Measurements from ENCODE around the gene GP5.

The GP5 gene

GRCh38 chr3:194396859-194397756, 2.0 kb downstream of the GP5 start:
- Histone ChIP-seq H3K9me3 (ENCODE audit: insufficient read depth, low read depth, low read length) (no peaks in the 10 kb centered on the region), H3K4me1 (ENCODE audit: insufficient read depth, low read length) (peaks cover 3% of the 10 kb centered on the region), H3K27ac (ENCODE audit: low read length) (no peak overlapping the region), H3K27me3 (ENCODE audit: insufficient read depth, low read length) (no peaks in the 10 kb centered on the region), H3K4me3 (ENCODE audit: low read length) (no peak overlapping the region), H3K9ac (ENCODE audit: low read depth, low read length) (no peak overlapping the region), H3K36me3 (ENCODE audit: insufficient read depth, low read depth, low read length) (no peaks in the 10 kb centered on the region)

- peaks cover 3% of the 10 kb centered on the region for H3K4me1 ChIP-seq (ENCODE audit: insufficient read depth, low read length)
- H3K36me3 ChIP-seq (ENCODE audit: insufficient read depth, low read depth, low read length): no peaks in the 10 kb centered on the region
- H3K9ac ChIP-seq (ENCODE audit: low read depth, low read length): no peak overlapping the region
- no peaks in the 10 kb centered on the region for H3K9me3 ChIP-seq (ENCODE audit: insufficient read depth, low read depth, low read length)
- no peaks in the 10 kb centered on the region for H3K27me3 ChIP-seq (ENCODE audit: insufficient read depth, low read length)
- H3K4me3 ChIP-seq (ENCODE audit: low read length): no peak overlapping the region
- no peak overlapping the region for H3K27ac ChIP-seq (ENCODE audit: low read length)
These were observed 2.6 kb downstream of the GP5 start for GRCh38 chr3:194396539-194396858.

- Histone ChIP-seq H3K36me3 (ENCODE audit: insufficient read depth, low read depth, low read length) (no peaks in the 10 kb centered on the region), H3K4me1 (ENCODE audit: insufficient read depth, low read length) (peaks cover 3% of the 10 kb centered on the region), H3K27ac (ENCODE audit: low read length) (no peak overlapping the region), H3K27me3 (ENCODE audit: insufficient read depth, low read length) (no peaks in the 10 kb centered on the region), H3K9ac (ENCODE audit: low read depth, low read length) (no peak overlapping the region), H3K9me3 (ENCODE audit: insufficient read depth, low read depth, low read length) (no peaks in the 10 kb centered on the region), H3K4me3 (ENCODE audit: low read length) (no peak overlapping the region)
These were observed 3.1 kb downstream of the GP5 start for GRCh38 chr3:194395778-194396538.

DNA sequence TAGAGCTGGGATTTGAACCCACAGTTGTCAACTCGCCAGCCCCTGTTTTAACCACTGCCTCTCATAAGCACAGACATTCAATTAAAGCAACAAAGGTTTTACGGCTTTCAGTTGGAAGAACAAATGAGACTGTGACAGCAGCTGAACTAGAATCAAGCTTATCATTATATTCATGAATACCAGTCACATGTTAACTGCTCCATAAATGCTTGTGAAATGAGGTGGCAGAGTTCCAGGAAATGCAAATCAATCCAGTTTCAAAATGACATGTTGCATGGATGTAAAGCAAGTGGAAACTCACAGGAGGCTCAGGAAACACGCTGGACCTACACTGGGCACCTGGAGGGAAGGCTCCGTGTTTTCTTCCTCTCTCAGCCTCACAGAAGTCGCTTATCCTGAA, 3.9 kb downstream of the GP5 start:
- Histone ChIP-seq H3K9me3 (ENCODE audit: insufficient read depth, low read depth, low read length) (no peaks in the 10 kb centered on the region; the same call in 1 of the 2 replicates), H3K27me3 (ENCODE audit: insufficient read depth, low read length) (no peaks in the 10 kb centered on the region), H3K9ac (ENCODE audit: low read depth, low read length) (no peak overlapping the region), H3K4me1 (ENCODE audit: insufficient read depth, low read length) (peaks cover 3% of the 10 kb centered on the region), H3K27ac (ENCODE audit: low read length) (no peak overlapping the region), H3K36me3 (ENCODE audit: insufficient read depth, low read depth, low read length) (no peaks in the 10 kb centered on the region), H3K4me3 (ENCODE audit: low read length) (no peak overlapping the region)

GRCh38 chr3:194392576-194392975, 6.5 kb downstream of the GP5 start:
- H3K4me1 ChIP-seq (ENCODE audit: insufficient read depth, low read length): peaks cover 3% of the 10 kb centered on the region
- H3K4me3 ChIP-seq (ENCODE audit: low read length): no peak overlapping the region
- H3K9me3 ChIP-seq (ENCODE audit: insufficient read depth, low read depth, low read length): no peaks in the 10 kb centered on the region; the same call in 1 of the 2 replicates
- no peak overlapping the region for H3K27ac ChIP-seq (ENCODE audit: low read length)
- no peak overlapping the region for H3K9ac ChIP-seq (ENCODE audit: low read depth, low read length)
- no peaks in the 10 kb centered on the region for H3K36me3 ChIP-seq (ENCODE audit: insufficient read depth, low read depth, low read length)
- no peaks in the 10 kb centered on the region for H3K27me3 ChIP-seq (ENCODE audit: insufficient read depth, low read length)

GRCh38 chr3:194390835-194391234, 8.2 kb downstream of the GP5 start:
- Histone ChIP-seq H3K36me3 (ENCODE audit: insufficient read depth, low read depth, low read length) (no peaks in the 10 kb centered on the region), H3K27ac (ENCODE audit: low read length) (no peak overlapping the region), H3K4me1 (ENCODE audit: insufficient read depth, low read length) (peaks cover under 1% of the 10 kb centered on the region), H3K9ac (ENCODE audit: low read depth, low read length) (no peak overlapping the region), H3K9me3 (ENCODE audit: insufficient read depth, low read depth, low read length) (no peaks in the 10 kb centered on the region; the same call in 1 of the 2 replicates), H3K27me3 (ENCODE audit: insufficient read depth, low read length) (no peaks in the 10 kb centered on the region), H3K4me3 (ENCODE audit: low read length) (no peak overlapping the region)

- H3K4me1 ChIP-seq (ENCODE audit: insufficient read depth, low read length): no peaks in the 10 kb centered on the region
- no peak overlapping the region for H3K27ac ChIP-seq (ENCODE audit: low read length)
- no peaks in the 10 kb centered on the region for H3K36me3 ChIP-seq (ENCODE audit: insufficient read depth, low read depth, low read length)
- H3K4me3 ChIP-seq (ENCODE audit: low read length): no peak overlapping the region
- no peaks in the 10 kb centered on the region for H3K27me3 ChIP-seq (ENCODE audit: insufficient read depth, low read length)
- no peaks in the 10 kb centered on the region; the same call in 1 of the 2 replicates for H3K9me3 ChIP-seq (ENCODE audit: insufficient read depth, low read depth, low read length)
- no peak overlapping the region for H3K9ac ChIP-seq (ENCODE audit: low read depth, low read length)
These were observed 9.8 kb downstream of the GP5 start for GRCh38 chr3:194389269-194389668.

DNA sequence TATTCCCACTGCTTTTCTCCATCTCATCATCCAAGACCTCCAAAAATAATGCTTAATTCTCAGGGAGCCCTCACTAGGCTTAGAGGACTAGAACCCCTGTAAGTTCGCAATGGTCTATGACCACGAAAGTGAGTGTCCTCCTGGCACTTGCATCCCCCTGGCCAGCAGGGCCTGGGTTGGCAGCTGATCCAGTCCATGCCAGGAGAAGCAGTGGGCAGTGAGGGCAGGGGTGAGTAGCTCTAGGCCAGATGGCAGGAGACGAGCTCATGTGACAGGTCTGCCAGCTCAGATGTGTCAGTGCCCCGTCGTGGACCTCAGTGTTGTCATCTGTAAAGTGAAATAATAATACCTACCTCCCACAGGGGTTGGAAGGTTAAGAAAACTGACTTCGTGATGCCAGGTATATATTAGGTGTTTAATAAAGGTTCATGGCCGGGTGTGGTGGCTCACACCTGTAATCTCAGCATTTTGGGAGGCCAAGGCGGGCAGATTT, 11.1 kb downstream of the GP5 start:
- Histone ChIP-seq H3K27ac (ENCODE audit: low read length) (no peak overlapping the region), H3K4me3 (ENCODE audit: low read length) (no peak overlapping the region), H3K9me3 (ENCODE audit: insufficient read depth, low read depth, low read length) (no peaks in the 10 kb centered on the region; the same call in 1 of the 2 replicates), H3K9ac (ENCODE audit: low read depth, low read length) (no peak overlapping the region), H3K27me3 (ENCODE audit: insufficient read depth, low read length) (no peaks in the 10 kb centered on the region), H3K36me3 (ENCODE audit: insufficient read depth, low read depth, low read length) (no peaks in the 10 kb centered on the region), H3K4me1 (ENCODE audit: insufficient read depth, low read length) (no peaks in the 10 kb centered on the region)

- H3K36me3 ChIP-seq (ENCODE audit: insufficient read depth, low read depth, low read length): no peaks in the 10 kb centered on the region
- H3K9me3 ChIP-seq (ENCODE audit: insufficient read depth, low read depth, low read length): no peaks in the 10 kb centered on the region; the same call in 1 of the 2 replicates
- H3K9ac ChIP-seq (ENCODE audit: low read depth, low read length): no peak overlapping the region
- H3K4me3 ChIP-seq (ENCODE audit: low read length): no peak overlapping the region
- no peaks in the 10 kb centered on the region for H3K27me3 ChIP-seq (ENCODE audit: insufficient read depth, low read length)
- no peak overlapping the region for H3K27ac ChIP-seq (ENCODE audit: low read length)
- H3K4me1 ChIP-seq (ENCODE audit: insufficient read depth, low read length): peaks cover 3% of the 10 kb centered on the region; the same call in 1 of the 2 replicates
These were observed 11.8 kb downstream of the GP5 start for GRCh38 chr3:194387276-194387675.

- no peak overlapping the region for H3K27ac ChIP-seq (ENCODE audit: low read length)
- no peaks in the 10 kb centered on the region for H3K27me3 ChIP-seq (ENCODE audit: insufficient read depth, low read length)
- H3K36me3 ChIP-seq (ENCODE audit: insufficient read depth, low read depth, low read length): no peaks in the 10 kb centered on the region
- H3K4me3 ChIP-seq (ENCODE audit: low read length): no peak overlapping the region
- H3K4me1 ChIP-seq (ENCODE audit: insufficient read depth, low read length): peaks cover 3% of the 10 kb centered on the region; the same call in 1 of the 2 replicates
- no peaks in the 10 kb centered on the region; the same call in 1 of the 2 replicates for H3K9me3 ChIP-seq (ENCODE audit: insufficient read depth, low read depth, low read length)
- H3K9ac ChIP-seq (ENCODE audit: low read depth, low read length): no peak overlapping the region
These were observed 12.4 kb downstream of the GP5 start for GRCh38 chr3:194386648-194387047.

GRCh38 chr3:194386066-194386465, 13.0 kb downstream of the GP5 start:
- Histone ChIP-seq H3K36me3 (ENCODE audit: insufficient read depth, low read depth, low read length) (no peaks in the 10 kb centered on the region), H3K4me3 (ENCODE audit: low read length) (no peak overlapping the region), H3K27me3 (ENCODE audit: insufficient read depth, low read length) (no peaks in the 10 kb centered on the region), H3K9ac (ENCODE audit: low read depth, low read length) (no peak overlapping the region), H3K9me3 (ENCODE audit: insufficient read depth, low read depth, low read length) (no peaks in the 10 kb centered on the region; the same call in 1 of the 2 replicates), H3K27ac (ENCODE audit: low read length) (no peak overlapping the region), H3K4me1 (ENCODE audit: insufficient read depth, low read length) (peaks cover 3% of the 10 kb centered on the region; the same call in 1 of the 2 replicates)

All from iPS-20b (cell line).